K562 treated with DMSO at 1 percent for 4 hours (cell line): ENCODE data around the gene APOL2. TPM values are rescaled to one million over a fixed set of nuclear protein-coding genes. Genes with fewer than 3 reads are reported as not detected.

ENCODE experiments used
- total RNA-seq: library from RNA; unstranded; fragments of 300-600 nt; gene quantifications from 2 replicates; pipeline ENCODE4 v1.2.3, GENCODE V29; 2022; ENCODE audit not compliant: insufficient read depth

The APOL2 gene
- total RNA-seq = 9.5 and 15.3 TPM in 2 replicates

GRCh38 chr22:36239401-36240171 lies at the start of gene APOL2:
Gene APOL2 (minus strand): TSS chr22:36239527. CDS start chr22:36233162, 6,365 bp downstream.

GRCh38 chr22:36252754-36253522 lies 13.6 kb upstream of the APOL2 start, which contains the start of gene APOL1:
Gene APOL1 (plus strand): TSS chr22:36253133. CDS start chr22:36254956, 1,823 bp downstream.

GRCh38 chr22:36201630-36202319 lies 37.6 kb downstream of the APOL2 start, which contains the start of gene APOL4:
Gene APOL4 (minus strand): TSS chr22:36201809. CDS start chr22:36201734, 75 bp downstream.

Other genes starting within 250 kb of the APOL2 start
- 18.2 and 22.6 TPM in 2 replicates for gene RBFOX2, start 210.7 kb downstream of the APOL2 start, total RNA-seq
- 1.9 and 2.8 TPM in 2 replicates for gene APOL3, start 78.8 kb downstream of the APOL2 start, total RNA-seq
- gene APOL4, start 37.7 kb downstream of the APOL2 start, total RNA-seq = 13.9 and 15.6 TPM in 2 replicates
- gene APOL1, start 13.6 kb upstream of the APOL2 start, total RNA-seq = 32.2 and 44.1 TPM in 2 replicates
- gene MYH9, start 148.4 kb upstream of the APOL2 start, total RNA-seq = 73.8 and 83.7 TPM in 2 replicates
- gene TXN2, start 242.1 kb upstream of the APOL2 start, total RNA-seq = 110 and 118 TPM in 2 replicates